HCT116 (cell line): ENCODE measurements around the gene ACP1. TPM values are rescaled to one million over a fixed set of nuclear protein-coding genes. Genes with fewer than 3 reads are reported as not detected.

Experiments used
- ATAC-seq: fragments of 200-7000 bp; cut with Tn5 transposase; 2 replicates; pipeline ENCODE4 v1.9.1; 2020; ENCODE audit warnings: mild to moderate bottlenecking, moderate library complexity
- BruUV-seq: library from RNA; stranded (reverse); fragments of 400-500 nt; replicated peaks from 2 replicates; lab custom pipeline; 2021; lab: Mats Ljungman, UMichigan
- CTCF ChIA-PET: fragments of 300-600 bp; sonication (Branson Sonifier 250); formaldehyde crosslinking; loops from one replicate; lab custom pipeline; 2021; ENCODE audit warnings: antibody characterized with exemption; lab: Charles Lee
- POLR2A ChIA-PET: fragments of 300-600, 350-600 bp; sonication (Branson Sonifier 250); formaldehyde crosslinking; loops from one replicate; lab custom pipeline; 2021; ENCODE audit warnings: antibody characterized with exemption; lab: Charles Lee
- RAD21 ChIA-PET, 2 experiments: fragments of 300-600 bp; sonication (Branson Sonifier 250); formaldehyde crosslinking; loops; one replicate each; lab custom pipeline; 2023; ENCODE audit warnings: low total read pairs in 2 of 2; ENCODE audit not compliant: uncharacterized antibody in 2 of 2, unreplicated experiment in 2 of 2, low non-redundant PET in 1 of 2; lab: Charles Lee
- DNase-seq: peaks from one replicate; pipeline ENCODE4 v3.0.0-alpha.2; 2010; ENCODE audit warnings: low read depth, low spot score
- H2AFZ ChIP-seq: fragments of 200-600 bp; shearing (Covaris generic), sonication (generic); 2 replicates; pipeline ENCODE4 v1.6.1; 2017; ENCODE audit warnings: low read depth, mixed run types, mixed read lengths, antibody characterized with exemption, low read length; ENCODE audit not compliant: poor library complexity, severe bottlenecking
- H3K27ac ChIP-seq: 2 replicates; pipeline ENCODE4 v1.5.1; 2012; ENCODE audit warnings: low read depth, low read length
- H3K27me3 ChIP-seq: fragments of 200-600 bp; sonication (generic); 2 replicates; pipeline ENCODE4 v1.6.1; 2016; ENCODE audit warnings: mixed run types, low read length, mixed read lengths; ENCODE audit not compliant: insufficient read depth
- H3K36me3 ChIP-seq, 2 experiments: fragments of 200-500 bp in 1 of 2; fragments of 200-600 bp in 1 of 2; sonication (Bioruptor generic) in 1 of 2; sonication (generic) in 1 of 2; 2 replicates each; pipeline versions ENCODE4 v1.5.1 to v1.6.1; 2014 to 2016; ENCODE audit warnings: low read length in 2 of 2, inconsistent platforms in 1 of 2, mixed read lengths in 1 of 2, mixed run types in 1 of 2; ENCODE audit not compliant: insufficient read depth in 2 of 2, control insufficient read depth in 1 of 2
- H3K4me1 ChIP-seq, 2 experiments: fragments of 200-600 bp in 1 of 2; sonication (generic) in 1 of 2; 2 replicates each; pipeline versions ENCODE4 v1.5.1 to v1.6.1; 2012 to 2017; ENCODE audit warnings: low read length in 2 of 2, inconsistent platforms in 1 of 2, mild to moderate bottlenecking in 1 of 2, mixed read lengths in 1 of 2, mixed run types in 1 of 2, moderate library complexity in 1 of 2; ENCODE audit not compliant: insufficient read depth in 2 of 2, control insufficient read depth in 1 of 2
- H3K4me2 ChIP-seq: fragments of 200-600 bp; sonication (generic); 2 replicates; pipeline ENCODE4 v1.6.1; 2017; ENCODE audit warnings: mixed run types, low read length, mixed read lengths
- H3K4me3 ChIP-seq, 2 experiments: fragments of 200-600 bp in 1 of 2; sonication (generic) in 1 of 2; replicated peaks in 1 of 2; 2 replicates each; pipeline ENCODE4 v1.5.1; 2011 to 2016; ENCODE audit warnings: low read length in 2 of 2, control low read depth in 1 of 2, low read depth in 1 of 2, mild to moderate bottlenecking in 1 of 2, mixed read lengths in 1 of 2, mixed run types in 1 of 2
- H3K79me2 ChIP-seq: fragments of 200-600 bp; sonication (generic); 2 replicates; pipeline ENCODE4 v1.6.1; 2017; ENCODE audit warnings: mild to moderate bottlenecking, mixed run types, low read length, moderate library complexity, mixed read lengths; ENCODE audit not compliant: insufficient read depth
- H3K9ac ChIP-seq: fragments of 200-600 bp; sonication (generic); 2 replicates; pipeline ENCODE4 v1.6.1; 2016; ENCODE audit warnings: low read length, mixed read lengths
- H3K9me2 ChIP-seq: fragments of 200-600 bp; sonication (generic), shearing (Covaris generic); 2 replicates; pipeline ENCODE4 v1.6.1; 2017; ENCODE audit warnings: mixed run types, mild to moderate bottlenecking, moderate library complexity; ENCODE audit not compliant: insufficient read depth
- H3K9me3 ChIP-seq, 2 experiments: fragments of 200-500 bp in 1 of 2; fragments of 200-600 bp in 1 of 2; sonication (Bioruptor generic) in 1 of 2; sonication (generic) in 1 of 2; 2 replicates each; pipeline ENCODE4 v1.6.1; 2014 to 2017; ENCODE audit warnings: low read length in 2 of 2, mixed read lengths in 2 of 2, inconsistent platforms in 1 of 2, low read depth in 1 of 2, mild to moderate bottlenecking in 1 of 2, mixed run types in 1 of 2, moderate library complexity in 1 of 2; ENCODE audit not compliant: control insufficient read depth in 1 of 2, insufficient read depth in 1 of 2
- H4K20me1 ChIP-seq: fragments of 200-600 bp; sonication (generic), shearing (Covaris generic); 2 replicates; pipeline ENCODE4 v1.6.1; 2017; ENCODE audit warnings: mixed run types, mild to moderate bottlenecking, moderate library complexity; ENCODE audit not compliant: insufficient read depth
- ATF3 ChIP-seq: IDR thresholded peaks from 2 replicates; pipeline ENCODE4 v1.6.1; 2012
- CBX3 ChIP-seq: IDR thresholded peaks from 2 replicates; pipeline ENCODE4 v1.6.1; 2012; ENCODE audit warnings: low read depth
- CEBPB ChIP-seq: IDR thresholded peaks from 2 replicates; pipeline ENCODE4 v1.6.1; 2012; ENCODE audit warnings: low read depth
- CTCF ChIP-seq, 3 experiments: fragments of 200-600 bp in 1 of 3; sonication (generic) in 1 of 3; IDR thresholded peaks in 2 of 3; conservative IDR thresholded peaks in 1 of 3; 2 replicates each; pipeline ENCODE4 v1.5.1; 2012 to 2017; ENCODE audit warnings: low read depth in 2 of 3, low read length in 2 of 3, antibody characterized with exemption in 1 of 3, borderline replicate concordance in 1 of 3, control low read depth in 1 of 3, mild to moderate bottlenecking in 1 of 3, mixed read lengths in 1 of 3, mixed run types in 1 of 3, moderate library complexity in 1 of 3; ENCODE audit not compliant: insufficient read depth in 1 of 3
- EGR1 ChIP-seq: IDR thresholded peaks from 2 replicates; pipeline ENCODE4 v1.6.1; 2012; ENCODE audit warnings: low read depth
- EZH2 ChIP-seq: fragments of 200-600 bp; sonication (generic); IDR thresholded peaks from 2 replicates; pipeline ENCODE4 v1.6.1; 2017; ENCODE audit warnings: antibody characterized with exemption, mixed run types
- EZH2phosphoT487 ChIP-seq: fragments of 200-600 bp; IDR thresholded peaks from 2 replicates; pipeline ENCODE4 v1.6.1; 2018; ENCODE audit warnings: antibody characterized with exemption, borderline replicate concordance
- FOSL1 ChIP-seq: IDR thresholded peaks from 2 replicates; pipeline ENCODE4 v1.6.1; 2012; ENCODE audit warnings: low read depth
- JUND ChIP-seq: IDR thresholded peaks from 2 replicates; pipeline ENCODE4 v1.6.1; 2012
- MAX ChIP-seq: IDR thresholded peaks from 2 replicates; pipeline ENCODE4 v1.6.1; 2012
- POLR2AphosphoS5 ChIP-seq: IDR thresholded peaks from 2 replicates; pipeline ENCODE4 v1.6.1; 2011; ENCODE audit warnings: mild to moderate bottlenecking, low read depth, low read length, moderate library complexity
- REST ChIP-seq: IDR thresholded peaks from 2 replicates; pipeline ENCODE4 v1.6.1; 2012; ENCODE audit warnings: low read depth
- SIN3A ChIP-seq: IDR thresholded peaks from 2 replicates; pipeline ENCODE4 v1.6.1; 2012; ENCODE audit warnings: low read depth
- SRF ChIP-seq: IDR thresholded peaks from 2 replicates; pipeline ENCODE4 v1.6.1; 2012; ENCODE audit warnings: low read depth
- TCF7L2 ChIP-seq: IDR thresholded peaks from 2 replicates; pipeline ENCODE4 v1.7.0; 2011; ENCODE audit warnings: borderline replicate concordance, inconsistent platforms; ENCODE audit not compliant: insufficient read depth, insufficient read length; ENCODE audit errors: extremely low read depth
- YY1 ChIP-seq: IDR thresholded peaks from 2 replicates; pipeline ENCODE4 v1.6.1; 2011; ENCODE audit warnings: low read length, low read depth, moderate library complexity, mild to moderate bottlenecking; ENCODE audit not compliant: insufficient replicate concordance; ENCODE audit errors: extremely low read depth
- ZBTB33 ChIP-seq: IDR thresholded peaks from 2 replicates; pipeline ENCODE4 v1.6.1; 2011; ENCODE audit warnings: mild to moderate bottlenecking, low read length, moderate library complexity; ENCODE audit not compliant: insufficient replicate concordance; ENCODE audit errors: extremely low read depth
- ZFX ChIP-seq: fragments of 450-650 bp; IDR thresholded peaks from 2 replicates; pipeline ENCODE4 v1.6.1; 2017
- ZNF274 ChIP-seq: fragments of 200-500 bp; sonication (Bioruptor generic); IDR thresholded peaks from 2 replicates; pipeline ENCODE4 v1.6.1; 2014; ENCODE audit warnings: mild to moderate bottlenecking, low read depth, low read length, inconsistent platforms
- intact Hi-C: fragments of 100-400 bp; cut with micrococcal nuclease; formaldehyde crosslinking; loops from 2 replicates; pipeline ENCODE4 v1.10.0; 2022
- total RNA-seq: library from RNA; stranded (reverse); gene quantifications from one replicate; pipeline ENCODE4 v1.2.1, GENCODE V29; 2021; ENCODE audit not compliant: unreplicated experiment

Gene ACP1
- total RNA-seq, 1 experiment from 2014 or later: 113 TPM

- intact Hi-C loops: no loop called here
- no peak for TF ChIP-seq SRF
- TF ChIP-seq ZNF274: no peak
- no peak for TF ChIP-seq FOSL1
- TF ChIP-seq REST: no peak
- TF ChIP-seq ZFX: no peak
- TF ChIP-seq EZH2: no peak
- no peak for TF ChIP-seq ZBTB33
- TF ChIP-seq EGR1: no peak
- TF ChIP-seq EZH2phosphoT487: no peak
- TF ChIP-seq POLR2AphosphoS5: no peak
- TF ChIP-seq YY1: no peak
- no peak for TF ChIP-seq MAX
- TF ChIP-seq CTCF (IDR thresholded peaks at IDR 0.05 in 2 of 3, conservative IDR thresholded peaks at IDR 0.05 in 1 of 3; ENCODE audit: borderline replicate concordance in 1 of 3, insufficient read depth in 1 of 3, low read depth in 2 of 3, low read length in 2 of 3): no peak
- no peak for TF ChIP-seq SIN3A
- TF ChIP-seq CEBPB: no peak
- TF ChIP-seq CBX3: no peak
- no peak for TF ChIP-seq JUND
- TF ChIP-seq TCF7L2: no peak
- no peak for TF ChIP-seq ATF3
- no peak overlapping the region for H2AFZ ChIP-seq
- RAD21 ChIA-PET: no interaction called here
- H3K27ac ChIP-seq: no peak overlapping the region
- CTCF ChIA-PET: interaction anchor here (1.5 kb wide), 1 partner anchor 9 kb away, joined by 7 read pairs; no protein-coding TSS in a partner anchor
- no peaks in the 10 kb centered on the region for H3K4me1 ChIP-seq
- BruUV-seq: no TSS peak
- H3K9ac ChIP-seq: no peak overlapping the region
- H3K36me3 ChIP-seq: no peaks in the 10 kb centered on the region; a peak in 1 of 4 replicates
- H3K9me3 ChIP-seq: no peaks in the 10 kb centered on the region; a peak in 1 of 4 replicates
- no peak overlapping the region for H3K4me3 ChIP-seq
- no peak overlapping the region for H3K4me2 ChIP-seq
- H4K20me1 ChIP-seq: no peaks in the 10 kb centered on the region
- no peaks in the 10 kb centered on the region for H3K9me2 ChIP-seq
- POLR2A ChIA-PET: no interaction called here
- no peaks in the 10 kb centered on the region for H3K27me3 ChIP-seq
- DNase-seq (no peak), ATAC-seq (no peak)
- H3K79me2 ChIP-seq: no peaks in the 10 kb centered on the region
Measured at GRCh38 chr2:237878-238277, 26.9 kb upstream of the ACP1 start.
